Testis (tissue), 2 donors: ENCODE data around the gene ZNRF3.
"Not testable (repeated sequence)": the region's sequence is repeated elsewhere in the genome, so short reads cannot be mapped to it uniquely, and the experiment has no call there.

Experiments used
- CTCF ChIP-seq, 3 experiments: fragments of 450-650 bp in 2 of 3; fragments of 200-600 bp in 1 of 3; sonication (generic) in 1 of 3; IDR thresholded peaks; one replicate each; pipeline ENCODE4 v1.5.1; 2016 to 2019; ENCODE audit warnings: antibody characterized with exemption in 3 of 3, mild to moderate bottlenecking in 2 of 3, moderate library complexity in 1 of 3
- POLR2A ChIP-seq: fragments of 450-650 bp; IDR thresholded peaks from one replicate; pipeline ENCODE4 v1.6.1; 2017; ENCODE audit warnings: antibody characterized with exemption, mild to moderate bottlenecking, moderate library complexity

- TF ChIP-seq POLR2A; CTCF (IDR thresholded peaks at IDR 0.05): not testable (repeated sequence)
Measured at GRCh38 chr22:29005754-29006153, 122.4 kb downstream of the ZNRF3 start.
